Measurements from ENCODE around the gene SLC2A9.

DNA sequence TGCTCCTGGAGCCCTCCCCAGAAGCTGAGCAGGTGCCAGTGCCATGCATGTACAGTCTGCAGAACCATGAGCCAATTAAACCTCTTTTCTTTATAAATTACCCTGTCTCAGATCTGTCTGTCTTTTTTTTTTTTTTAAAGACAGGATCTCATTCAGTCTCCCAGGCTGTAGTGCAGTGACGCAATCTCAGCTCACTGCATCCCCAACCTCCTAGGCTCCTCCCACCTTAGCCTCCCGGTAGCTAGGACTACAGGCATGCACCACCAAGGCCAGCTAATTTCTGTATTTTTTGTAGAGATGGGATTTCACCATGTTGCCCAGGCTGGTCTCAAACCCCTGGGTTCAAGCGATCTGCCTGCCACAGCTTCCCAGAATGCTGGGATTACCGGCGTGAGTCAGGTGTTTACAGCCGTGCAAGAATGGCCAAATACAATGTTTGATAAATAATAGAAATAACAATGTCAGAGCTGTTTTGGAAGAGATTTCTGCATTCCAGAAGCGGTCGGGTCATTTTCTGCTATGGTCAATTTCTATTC lies 68.8 kb downstream of the SLC2A9 start:
- TF ChIP-seq, protein P1, sequence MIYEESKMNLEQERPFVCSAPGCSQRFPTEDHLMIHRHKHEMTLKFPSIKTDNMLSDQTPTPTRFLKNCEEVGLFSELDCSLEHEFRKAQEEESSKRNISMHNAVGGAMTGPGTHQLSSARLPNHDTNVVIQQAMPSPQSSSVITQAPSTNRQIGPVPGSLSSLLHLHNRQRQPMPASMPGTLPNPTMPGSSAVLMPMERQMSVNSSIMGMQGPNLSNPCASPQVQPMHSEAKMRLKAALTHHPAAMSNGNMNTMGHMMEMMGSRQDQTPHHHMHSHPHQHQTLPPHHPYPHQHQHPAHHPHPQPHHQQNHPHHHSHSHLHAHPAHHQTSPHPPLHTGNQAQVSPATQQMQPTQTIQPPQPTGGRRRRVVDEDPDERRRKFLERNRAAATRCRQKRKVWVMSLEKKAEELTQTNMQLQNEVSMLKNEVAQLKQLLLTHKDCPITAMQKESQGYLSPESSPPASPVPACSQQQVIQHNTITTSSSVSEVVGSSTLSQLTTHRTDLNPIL (CRISPR knock-in tag; IDR thresholded peaks at IDR 0.05; ENCODE audit: low read depth): no peak
- TF ChIP-seq ARNTL (CRISPR knock-in tag; IDR thresholded peaks at IDR 0.05; ENCODE audit: borderline replicate concordance, low read depth) (no peak), SNAI2 (CRISPR knock-in tag; IDR thresholded peaks at IDR 0.05) (no peak), ZFP3 (CRISPR knock-in tag; IDR thresholded peaks at IDR 0.05) (no peak), TOX (CRISPR knock-in tag; IDR thresholded peaks at IDR 0.05; ENCODE audit: borderline replicate concordance) (no peak), RARB (CRISPR knock-in tag; IDR thresholded peaks at IDR 0.05) (no peak), CSDC2 (CRISPR knock-in tag; IDR thresholded peaks at IDR 0.05) (no peak), ZNF565 (CRISPR knock-in tag; conservative IDR thresholded peaks at IDR 0.05; ENCODE audit: low read depth) (no peak), ZNF8 (CRISPR knock-in tag; IDR thresholded peaks at IDR 0.05) (no peak), ZC3H10 (CRISPR knock-in tag; IDR thresholded peaks at IDR 0.05) (no peak), ISL1 (CRISPR knock-in tag; IDR thresholded peaks at IDR 0.05) (no peak)
- TF ChIP-seq, protein P2, sequence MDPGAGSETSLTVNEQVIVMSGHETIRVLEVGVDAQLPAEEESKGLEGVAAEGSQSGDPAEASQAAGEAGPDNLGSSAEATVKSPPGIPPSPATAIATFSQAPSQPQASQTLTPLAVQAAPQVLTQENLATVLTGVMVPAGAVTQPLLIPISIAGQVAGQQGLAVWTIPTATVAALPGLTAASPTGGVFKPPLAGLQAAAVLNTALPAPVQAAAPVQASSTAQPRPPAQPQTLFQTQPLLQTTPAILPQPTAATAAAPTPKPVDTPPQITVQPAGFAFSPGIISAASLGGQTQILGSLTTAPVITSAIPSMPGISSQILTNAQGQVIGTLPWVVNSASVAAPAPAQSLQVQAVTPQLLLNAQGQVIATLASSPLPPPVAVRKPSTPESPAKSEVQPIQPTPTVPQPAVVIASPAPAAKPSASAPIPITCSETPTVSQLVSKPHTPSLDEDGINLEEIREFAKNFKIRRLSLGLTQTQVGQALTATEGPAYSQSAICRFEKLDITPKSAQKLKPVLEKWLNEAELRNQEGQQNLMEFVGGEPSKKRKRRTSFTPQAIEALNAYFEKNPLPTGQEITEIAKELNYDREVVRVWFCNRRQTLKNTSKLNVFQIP (CRISPR knock-in tag; IDR thresholded peaks at IDR 0.05; ENCODE audit: borderline replicate concordance, low read depth): no peak
